Measurements from ENCODE around the gene TXNL4B.

Gene TXNL4B

GRCh38 chr16:72126429-72126765 is 33.0 kb upstream of the TXNL4B start:
- no peaks in the 10 kb centered on the region for H3K27me3 ChIP-seq (ENCODE audit: control insufficient read depth, insufficient read depth, low read length)
- no peak overlapping the region for H3K27ac ChIP-seq (ENCODE audit: low read depth, low read length)

GRCh38 chr16:72125635-72126428 is 32.4 kb upstream of the TXNL4B start:
- H3K4me1 ChIP-seq (ENCODE audit: control insufficient read depth, insufficient read depth, low read length) = peaks cover 12% of the 10 kb centered on the region; the same call in 1 of the 2 replicates
- H3K9ac ChIP-seq (ENCODE audit: low read depth, low read length) = no peak overlapping the region
- H3K27ac ChIP-seq (ENCODE audit: low read depth, low read length) = no peak overlapping the region
- no peak overlapping the region for H3K4me3 ChIP-seq (ENCODE audit: low read depth, low read length)
- H3K36me3 ChIP-seq (ENCODE audit: control insufficient read depth, insufficient read depth, low read length) = no peaks in the 10 kb centered on the region
- no peaks in the 10 kb centered on the region for H3K27me3 ChIP-seq (ENCODE audit: control insufficient read depth, insufficient read depth, low read length)
- H3K9me3 ChIP-seq (ENCODE audit: control insufficient read depth, insufficient read depth, low read length) = no peaks in the 10 kb centered on the region

More at GRCh38 chr16:72126429-72126765, 33.0 kb upstream of the TXNL4B start:
- peaks cover 16% of the 10 kb centered on the region; the same call in 1 of the 2 replicates for H3K4me1 ChIP-seq (ENCODE audit: control insufficient read depth, insufficient read depth, low read length)
- no peak overlapping the region for H3K9ac ChIP-seq (ENCODE audit: low read depth, low read length)
- no peak overlapping the region for H3K4me3 ChIP-seq (ENCODE audit: low read depth, low read length)
- H3K9me3 ChIP-seq (ENCODE audit: control insufficient read depth, insufficient read depth, low read length) = no peaks in the 10 kb centered on the region
- no peaks in the 10 kb centered on the region for H3K36me3 ChIP-seq (ENCODE audit: control insufficient read depth, insufficient read depth, low read length)

GRCh38 chr16:72124761-72125634 is 31.6 kb upstream of the TXNL4B start:
- Histone ChIP-seq H3K4me1 (ENCODE audit: control insufficient read depth, insufficient read depth, low read length) (peaks cover 10% of the 10 kb centered on the region; the same call in 1 of the 2 replicates), H3K27me3 (ENCODE audit: control insufficient read depth, insufficient read depth, low read length) (no peaks in the 10 kb centered on the region), H3K36me3 (ENCODE audit: control insufficient read depth, insufficient read depth, low read length) (no peaks in the 10 kb centered on the region), H3K27ac (ENCODE audit: low read depth, low read length) (no peak overlapping the region), H3K9me3 (ENCODE audit: control insufficient read depth, insufficient read depth, low read length) (no peaks in the 10 kb centered on the region), H3K4me3 (ENCODE audit: low read depth, low read length) (no peak overlapping the region), H3K9ac (ENCODE audit: low read depth, low read length) (no peak overlapping the region)

- no peak overlapping the region for H3K27ac ChIP-seq (ENCODE audit: low read depth, low read length)
- no peaks in the 10 kb centered on the region for H3K27me3 ChIP-seq (ENCODE audit: control insufficient read depth, insufficient read depth, low read length)
- H3K4me3 ChIP-seq (ENCODE audit: low read depth, low read length) = no peak overlapping the region
- no peak overlapping the region for H3K9ac ChIP-seq (ENCODE audit: low read depth, low read length)
- H3K4me1 ChIP-seq (ENCODE audit: control insufficient read depth, insufficient read depth, low read length) = peaks cover 10% of the 10 kb centered on the region; the same call in 1 of the 2 replicates
- no peaks in the 10 kb centered on the region for H3K36me3 ChIP-seq (ENCODE audit: control insufficient read depth, insufficient read depth, low read length)
- no peaks in the 10 kb centered on the region for H3K9me3 ChIP-seq (ENCODE audit: control insufficient read depth, insufficient read depth, low read length)
These were observed 30.7 kb upstream of the TXNL4B start for GRCh38 chr16:72124148-72124547.

GRCh38 chr16:72123426-72123825 is 30.0 kb upstream of the TXNL4B start:
- Histone ChIP-seq H3K4me3 (ENCODE audit: low read depth, low read length) (no peak overlapping the region), H3K9me3 (ENCODE audit: control insufficient read depth, insufficient read depth, low read length) (no peaks in the 10 kb centered on the region), H3K27me3 (ENCODE audit: control insufficient read depth, insufficient read depth, low read length) (no peaks in the 10 kb centered on the region), H3K36me3 (ENCODE audit: control insufficient read depth, insufficient read depth, low read length) (no peaks in the 10 kb centered on the region), H3K9ac (ENCODE audit: low read depth, low read length) (no peak overlapping the region), H3K4me1 (ENCODE audit: control insufficient read depth, insufficient read depth, low read length) (peaks cover 7% of the 10 kb centered on the region; the same call in 1 of the 2 replicates), H3K27ac (ENCODE audit: low read depth, low read length) (no peak overlapping the region)

- Histone ChIP-seq H3K27me3 (ENCODE audit: control insufficient read depth, insufficient read depth, low read length) (no peaks in the 10 kb centered on the region), H3K9me3 (ENCODE audit: control insufficient read depth, insufficient read depth, low read length) (no peaks in the 10 kb centered on the region), H3K9ac (ENCODE audit: low read depth, low read length) (no peak overlapping the region), H3K4me3 (ENCODE audit: low read depth, low read length) (no peak overlapping the region), H3K27ac (ENCODE audit: low read depth, low read length) (no peak overlapping the region), H3K36me3 (ENCODE audit: control insufficient read depth, insufficient read depth, low read length) (no peaks in the 10 kb centered on the region), H3K4me1 (ENCODE audit: control insufficient read depth, insufficient read depth, low read length) (peaks cover 6% of the 10 kb centered on the region; the same call in 1 of the 2 replicates)
These were observed 29.5 kb upstream of the TXNL4B start for GRCh38 chr16:72122916-72123315.

GRCh38 chr16:72122308-72122707 is 28.9 kb upstream of the TXNL4B start:
- no peak overlapping the region for H3K9ac ChIP-seq (ENCODE audit: low read depth, low read length)
- no peaks in the 10 kb centered on the region for H3K27me3 ChIP-seq (ENCODE audit: control insufficient read depth, insufficient read depth, low read length)
- H3K4me3 ChIP-seq (ENCODE audit: low read depth, low read length) = no peak overlapping the region
- peaks cover 6% of the 10 kb centered on the region; the same call in 1 of the 2 replicates for H3K4me1 ChIP-seq (ENCODE audit: control insufficient read depth, insufficient read depth, low read length)
- H3K27ac ChIP-seq (ENCODE audit: low read depth, low read length) = no peak overlapping the region
- no peaks in the 10 kb centered on the region for H3K9me3 ChIP-seq (ENCODE audit: control insufficient read depth, insufficient read depth, low read length)
- no peaks in the 10 kb centered on the region for H3K36me3 ChIP-seq (ENCODE audit: control insufficient read depth, insufficient read depth, low read length)

- H3K4me1 ChIP-seq (ENCODE audit: control insufficient read depth, insufficient read depth, low read length) = peaks cover under 1% of the 10 kb centered on the region; the same call in 1 of the 2 replicates
These were observed 26.6 kb upstream of the TXNL4B start for GRCh38 chr16:72120026-72120425.

GRCh38 chr16:72113616-72113945 is 20.2 kb upstream of the TXNL4B start:
- Histone ChIP-seq H3K4me3 (ENCODE audit: low read depth, low read length) (no peak overlapping the region), H3K27ac (ENCODE audit: low read depth, low read length) (no peak overlapping the region), H3K9ac (ENCODE audit: low read depth, low read length) (no peak overlapping the region), H3K4me1 (ENCODE audit: control insufficient read depth, insufficient read depth, low read length) (no peaks in the 10 kb centered on the region), H3K9me3 (ENCODE audit: control insufficient read depth, insufficient read depth, low read length) (no peaks in the 10 kb centered on the region), H3K36me3 (ENCODE audit: control insufficient read depth, insufficient read depth, low read length) (peaks cover 41% of the 10 kb centered on the region), H3K27me3 (ENCODE audit: control insufficient read depth, insufficient read depth, low read length) (no peaks in the 10 kb centered on the region)

More at GRCh38 chr16:72120026-72120425, 26.6 kb upstream of the TXNL4B start:
- Histone ChIP-seq H3K4me3 (ENCODE audit: low read depth, low read length) (no peak overlapping the region), H3K9ac (ENCODE audit: low read depth, low read length) (no peak overlapping the region), H3K36me3 (ENCODE audit: control insufficient read depth, insufficient read depth, low read length) (no peaks in the 10 kb centered on the region), H3K27ac (ENCODE audit: low read depth, low read length) (no peak overlapping the region), H3K9me3 (ENCODE audit: control insufficient read depth, insufficient read depth, low read length) (no peaks in the 10 kb centered on the region), H3K27me3 (ENCODE audit: control insufficient read depth, insufficient read depth, low read length) (no peaks in the 10 kb centered on the region)

GRCh38 chr16:72112906-72113615 is 19.6 kb upstream of the TXNL4B start:
- H3K4me1 ChIP-seq (ENCODE audit: control insufficient read depth, insufficient read depth, low read length) = no peaks in the 10 kb centered on the region
- H3K27ac ChIP-seq (ENCODE audit: low read depth, low read length) = no peak overlapping the region
- no peaks in the 10 kb centered on the region for H3K27me3 ChIP-seq (ENCODE audit: control insufficient read depth, insufficient read depth, low read length)
- no peaks in the 10 kb centered on the region for H3K9me3 ChIP-seq (ENCODE audit: control insufficient read depth, insufficient read depth, low read length)
- no peak overlapping the region for H3K4me3 ChIP-seq (ENCODE audit: low read depth, low read length)
- no peak overlapping the region for H3K9ac ChIP-seq (ENCODE audit: low read depth, low read length)
- peaks cover 47% of the 10 kb centered on the region for H3K36me3 ChIP-seq (ENCODE audit: control insufficient read depth, insufficient read depth, low read length)
